Suprapubic skin (tissue), 4 donors: ENCODE measurements around the gene ESPN.

ENCODE experiments used
- CTCF ChIP-seq, 2 donors: fragments of 200-600 bp in 1 of 2; fragments of 450-650 bp in 1 of 2; sonication (generic) in 1 of 2; IDR thresholded peaks; one replicate each; pipeline ENCODE4 v1.5.1; 2016 to 2019; ENCODE audit warnings: antibody characterized with exemption in 2 of 2, mild to moderate bottlenecking in 1 of 2, moderate library complexity in 1 of 2
- POLR2A ChIP-seq, 2 donors: fragments of 450-650 bp; IDR thresholded peaks; one replicate each; pipeline ENCODE4 v1.6.1; 2017; ENCODE audit warnings: antibody characterized with exemption in 2 of 2, mild to moderate bottlenecking in 2 of 2, moderate library complexity in 2 of 2
- POLR2AphosphoS5 ChIP-seq, 3 donors: sonication (generic); formaldehyde crosslinking; IDR thresholded peaks; one replicate each; pipeline ENCODE4 v1.6.1; 2017; ENCODE audit warnings: antibody characterized with exemption in 3 of 3

DNA sequence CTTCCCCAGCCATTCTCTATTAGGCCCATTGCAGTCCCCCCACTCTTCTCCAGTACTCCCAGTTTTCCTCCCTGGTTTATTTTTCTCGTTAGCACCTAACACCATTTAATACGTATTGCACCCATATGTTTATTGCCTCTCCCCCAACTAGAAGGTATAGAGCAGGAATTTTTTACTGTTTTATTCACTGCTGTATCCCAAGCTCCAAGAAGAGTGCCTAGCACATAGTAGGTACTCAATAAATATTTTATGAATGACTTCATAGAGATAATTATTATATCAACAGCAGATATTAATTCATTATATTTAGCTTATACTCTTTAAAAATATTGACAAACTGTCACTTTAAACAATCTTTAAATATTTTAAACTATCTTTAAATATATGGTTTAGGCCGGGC is 25.3 kb upstream of the ESPN start:
- TF ChIP-seq CTCF (IDR thresholded peaks at IDR 0.05) (no peak), POLR2AphosphoS5 (IDR thresholded peaks at IDR 0.05) (no peak), POLR2A (IDR thresholded peaks at IDR 0.05) (no peak)
